Left lung (tissue), 10 donors: ENCODE measurements around the gene CTDNEP1. TPM values are rescaled to one million over a fixed set of nuclear protein-coding genes. Genes with fewer than 3 reads are reported as not detected.

Source experiments
- ATAC-seq: fragments of 200-7000 bp; cut with Tn5 transposase; one replicate; pipeline ENCODE4 v1.9.1; 2020; ENCODE audit warnings: moderate library complexity
- DNase-seq, 4 donors: peaks; one replicate each; pipeline ENCODE4 v3.0.0-alpha.2; 2013 to 2020
- H3K27ac ChIP-seq, 2 donors: fragments of 200-600 bp; sonication (generic) in 1 of 2; one replicate each; pipeline versions ENCODE4 v1.5.0 to v1.8.0; 2020 to 2021
- H3K27me3 ChIP-seq, 2 donors: fragments of 200-600 bp; sonication (generic) in 1 of 2; one replicate each; pipeline versions ENCODE4 v1.5.0 to v1.8.0; 2020 to 2021
- H3K36me3 ChIP-seq, 2 donors: fragments of 200-600 bp; sonication (generic) in 1 of 2; one replicate each; pipeline versions ENCODE4 v1.5.0 to v1.8.0; 2020 to 2021
- H3K4me1 ChIP-seq, 2 donors: fragments of 200-600 bp; one replicate each; pipeline ENCODE4 v1.8.0; 2021
- H3K4me3 ChIP-seq, 2 donors: fragments of 200-600 bp; sonication (generic) in 1 of 2; one replicate each; pipeline versions ENCODE4 v1.5.0 to v1.8.0; 2020 to 2021; ENCODE audit warnings: mild to moderate bottlenecking in 1 of 2
- H3K9me3 ChIP-seq, 2 donors: fragments of 200-600 bp; sonication (generic) in 1 of 2; one replicate each; pipeline versions ENCODE4 v1.5.0 to v1.8.0; 2020 to 2021
- intact Hi-C, 2 donors: fragments of 100-400 bp; cut with DNase I; formaldehyde crosslinking; loops; one replicate each; pipeline versions ENCODE4 v1.11.2 to v1.14.2; 2022
- polyA plus RNA-seq, 6 donors: library from polyadenylated mRNA; unstranded; fragments of 120-200 nt; gene quantifications; one replicate each; pipeline ENCODE4 v1.2.1, GENCODE V29; 2013; ENCODE audit not compliant: insufficient read length in 6 of 6
- total RNA-seq, 2 donors: library from RNA; stranded (reverse); fragmentation: NEBNext Ultra II Directional; extraction: Animal tissue kit (Norgen Biotek cat#: 25700); gene quantifications; one replicate each; pipeline ENCODE4 v1.2.1, GENCODE V29; 2021
- TF ChIP-seq, protein P1 (sequence below), 2 donors: fragments of 200-600 bp; sonication (generic) in 1 of 2; IDR thresholded peaks; one replicate each; pipeline versions ENCODE4 v1.5.0 to v1.8.0; 2021; ENCODE audit warnings: antibody characterized with exemption in 2 of 2
- donor health status: DM: no; HTN: yes; CAD: no.
- donor health status: DM: no; HTN: no; CAD: no.

Gene CTDNEP1
- total and polyA plus RNA-seq, 8 donors = 133 to 171 (median 146) TPM

DNA sequence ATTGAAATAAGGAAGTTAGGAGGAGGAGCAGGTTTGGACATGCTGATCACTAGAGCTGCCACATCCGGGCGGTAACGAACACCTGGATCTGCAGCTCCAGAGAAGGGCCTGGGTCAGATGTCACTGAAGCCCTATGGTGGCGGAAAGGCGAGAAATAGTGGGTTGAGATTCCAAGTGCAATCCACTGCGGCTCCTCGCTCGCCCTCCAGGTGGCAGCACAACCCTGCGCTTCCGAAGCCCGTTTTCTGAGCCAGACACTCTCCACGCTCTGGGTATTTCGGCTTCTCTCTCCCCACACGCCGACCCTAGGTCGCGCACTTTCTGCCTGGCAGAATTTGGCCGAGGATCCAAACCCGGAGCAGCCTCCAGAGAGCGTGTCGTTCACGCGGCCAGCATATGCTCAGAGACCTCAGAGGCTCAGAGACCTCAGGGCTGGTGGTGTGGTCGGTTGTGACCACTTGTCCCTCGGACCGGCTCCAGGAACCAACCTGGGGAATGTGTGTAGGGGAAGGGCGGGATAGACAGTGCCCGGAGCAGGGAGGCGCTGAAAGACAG, 29.1 kb upstream of the CTDNEP1 start:
- no peaks in the 10 kb centered on the region for H3K36me3 ChIP-seq
- ATAC-seq = peak; percentile 93
- H3K27ac ChIP-seq = peak overlapping the region; percentile 62 to 65
- H3K9me3 ChIP-seq = no peaks in the 10 kb centered on the region
- peaks cover 17 to 24% of the 10 kb centered on the region in 2 donors for H3K4me1 ChIP-seq
- peaks cover 0 to 36% of the 10 kb centered on the region in 2 donors for H3K27me3 ChIP-seq
- intact Hi-C loops = no loop called here
- TF ChIP-seq, protein P1, sequence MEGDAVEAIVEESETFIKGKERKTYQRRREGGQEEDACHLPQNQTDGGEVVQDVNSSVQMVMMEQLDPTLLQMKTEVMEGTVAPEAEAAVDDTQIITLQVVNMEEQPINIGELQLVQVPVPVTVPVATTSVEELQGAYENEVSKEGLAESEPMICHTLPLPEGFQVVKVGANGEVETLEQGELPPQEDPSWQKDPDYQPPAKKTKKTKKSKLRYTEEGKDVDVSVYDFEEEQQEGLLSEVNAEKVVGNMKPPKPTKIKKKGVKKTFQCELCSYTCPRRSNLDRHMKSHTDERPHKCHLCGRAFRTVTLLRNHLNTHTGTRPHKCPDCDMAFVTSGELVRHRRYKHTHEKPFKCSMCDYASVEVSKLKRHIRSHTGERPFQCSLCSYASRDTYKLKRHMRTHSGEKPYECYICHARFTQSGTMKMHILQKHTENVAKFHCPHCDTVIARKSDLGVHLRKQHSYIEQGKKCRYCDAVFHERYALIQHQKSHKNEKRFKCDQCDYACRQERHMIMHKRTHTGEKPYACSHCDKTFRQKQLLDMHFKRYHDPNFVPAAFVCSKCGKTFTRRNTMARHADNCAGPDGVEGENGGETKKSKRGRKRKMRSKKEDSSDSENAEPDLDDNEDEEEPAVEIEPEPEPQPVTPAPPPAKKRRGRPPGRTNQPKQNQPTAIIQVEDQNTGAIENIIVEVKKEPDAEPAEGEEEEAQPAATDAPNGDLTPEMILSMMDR (IDR thresholded peaks at IDR 0.05) = peak; percentile 95 to 96
- peak overlapping the region; percentile 31 to 46 for H3K4me3 ChIP-seq
- peak; percentile 82 to 93 (median 86) for DNase-seq

DNA sequence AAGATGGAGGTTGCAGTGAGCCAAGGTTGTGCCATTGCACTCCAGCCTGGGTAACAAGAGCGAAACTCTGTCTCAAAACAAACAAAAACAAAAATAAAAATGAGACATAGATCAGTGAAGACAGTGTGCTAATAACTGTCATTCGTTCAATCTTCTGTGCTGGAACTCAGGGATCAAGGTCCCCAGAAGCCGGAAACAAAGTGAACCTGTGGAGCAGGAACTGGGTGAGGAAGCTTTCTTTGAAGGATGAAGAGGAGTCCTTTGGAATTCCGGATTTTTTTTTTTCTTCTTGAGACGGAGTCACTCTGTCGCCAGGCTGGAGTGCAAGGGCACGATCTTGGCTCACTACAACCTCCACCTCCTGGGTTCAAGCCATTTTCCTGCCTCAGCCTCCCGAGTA, 27.9 kb upstream of the CTDNEP1 start:
- peaks cover 17 to 24% of the 10 kb centered on the region in 2 donors for H3K4me1 ChIP-seq

DNA sequence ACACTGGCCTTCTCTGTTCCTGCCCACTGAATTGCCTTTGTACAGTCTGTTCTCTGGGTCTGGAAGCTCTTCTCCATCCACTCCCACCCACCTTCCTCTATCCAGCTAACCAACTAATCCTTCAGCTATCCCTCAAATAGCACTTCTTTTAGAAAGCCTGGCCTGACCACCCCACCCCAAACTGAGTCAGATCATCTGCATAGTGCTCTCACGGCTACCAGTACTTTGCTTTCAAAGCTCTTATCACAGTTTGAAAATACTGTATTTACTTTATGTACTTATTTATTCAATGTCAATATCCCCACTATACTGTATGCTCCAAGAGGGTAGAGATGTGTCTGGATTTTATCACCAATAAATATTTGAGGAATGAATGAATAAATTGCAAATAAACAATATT, 15.2 kb upstream of the CTDNEP1 start:
- no peak overlapping the region for H3K4me3 ChIP-seq
- H3K4me1 ChIP-seq = peaks cover 3 to 21% of the 10 kb centered on the region in 2 donors
- peaks cover 9 to 43% of the 10 kb centered on the region in 2 donors for H3K27me3 ChIP-seq
- no peaks in the 10 kb centered on the region for H3K36me3 ChIP-seq
- intact Hi-C loops = no loop called here
- no peak overlapping the region for H3K27ac ChIP-seq
- TF ChIP-seq, protein P1 (IDR thresholded peaks at IDR 0.05) = no peak
- no peaks in the 10 kb centered on the region for H3K9me3 ChIP-seq
- DNase-seq (no peak), ATAC-seq (no peak)

More for the DNA sequence above, 27.9 kb upstream of the CTDNEP1 start:
- ATAC-seq = no peak
- TF ChIP-seq, protein P1 (IDR thresholded peaks at IDR 0.05) = no peak
- intact Hi-C loops = no loop called here
- no peak overlapping the region for H3K27ac ChIP-seq
- H3K4me3 ChIP-seq = no peak overlapping the region
- H3K9me3 ChIP-seq = no peaks in the 10 kb centered on the region
- H3K36me3 ChIP-seq = no peaks in the 10 kb centered on the region
- no peak for DNase-seq
- H3K27me3 ChIP-seq = peaks cover 0 to 36% of the 10 kb centered on the region in 2 donors

DNA sequence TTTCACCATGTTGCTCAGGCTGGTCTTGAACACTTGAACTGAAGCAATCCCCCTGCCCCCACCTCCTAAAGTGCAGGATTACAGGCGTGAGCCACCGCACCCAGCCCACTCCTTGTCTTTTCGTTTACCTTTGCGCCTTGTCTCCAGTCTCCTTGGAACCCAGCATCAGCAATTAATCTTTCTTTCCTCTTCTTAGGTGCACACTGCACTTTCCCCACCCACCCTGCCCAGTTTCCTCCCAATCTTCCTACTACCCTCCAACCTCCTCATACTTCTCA, 12.2 kb upstream of the CTDNEP1 start:
- peak overlapping the region; percentile 46 to 88 for H3K27ac ChIP-seq
- DNase-seq (no peak), ATAC-seq (no peak)
- intact Hi-C loops = no loop called here
- peak overlapping the region in 1 of 2 donors; percentile 59 for H3K4me3 ChIP-seq
- peaks cover 0 to 18% of the 10 kb centered on the region in 2 donors for H3K36me3 ChIP-seq
- peaks cover 3 to 43% of the 10 kb centered on the region in 2 donors for H3K4me1 ChIP-seq
- no peaks in the 10 kb centered on the region for H3K9me3 ChIP-seq
- TF ChIP-seq, protein P1 (IDR thresholded peaks at IDR 0.05) = no peak
- H3K27me3 ChIP-seq = peaks cover 10 to 58% of the 10 kb centered on the region in 2 donors

DNA sequence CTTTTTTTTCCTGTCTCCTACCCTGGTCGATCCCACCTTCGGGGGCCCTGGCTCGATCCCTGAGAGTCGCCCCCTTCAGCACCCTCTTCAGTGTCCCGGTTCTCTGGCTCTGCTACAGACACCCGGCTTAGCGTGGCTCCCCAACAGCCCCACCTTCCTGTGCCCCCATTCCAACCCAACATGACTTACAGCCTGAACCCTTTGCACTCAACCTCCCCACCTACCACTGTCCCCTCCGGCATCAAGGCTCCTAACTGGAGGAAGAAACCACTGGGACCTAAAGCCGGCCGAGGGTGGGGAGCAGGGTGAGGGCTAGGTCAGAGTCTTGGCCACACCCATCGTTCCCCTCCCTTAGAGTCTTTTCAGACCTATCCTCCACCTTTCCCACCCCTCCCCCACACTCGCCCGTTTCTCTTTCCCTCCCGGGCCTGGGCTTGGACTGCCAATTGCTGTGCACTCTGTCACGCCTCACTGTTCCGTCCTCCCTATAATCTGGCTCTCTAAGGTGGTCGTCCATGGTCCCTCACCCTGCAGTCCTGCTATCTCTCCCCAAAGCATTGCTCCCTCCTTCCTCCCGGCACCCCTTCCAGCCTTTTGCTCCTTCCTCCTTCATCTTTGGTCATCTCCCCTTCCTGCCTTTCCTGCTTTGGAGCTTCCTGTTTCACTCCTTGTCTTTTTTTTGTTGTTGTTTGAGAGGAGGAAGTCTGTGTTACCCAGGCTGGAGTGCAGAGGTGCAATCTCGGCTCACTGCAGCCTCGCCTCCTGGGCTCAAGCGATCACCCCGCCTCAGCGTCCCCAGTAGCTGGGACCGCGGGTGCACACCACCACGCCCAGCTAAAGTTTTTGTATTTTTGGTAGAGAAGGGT, 11.6 kb upstream of the CTDNEP1 start:
- Histone ChIP-seq H3K27ac (peak overlapping the region; percentile 46 to 88), H3K36me3 (peaks cover 0 to 23% of the 10 kb centered on the region in 2 donors), H3K9me3 (no peaks in the 10 kb centered on the region), H3K4me3 (peak overlapping the region; percentile 56 to 59), H3K4me1 (peaks cover 3 to 46% of the 10 kb centered on the region in 2 donors), H3K27me3 (peaks cover 10 to 58% of the 10 kb centered on the region in 2 donors)
- ATAC-seq (peak; percentile 72), DNase-seq (peak in 2 of 4 donors; percentile 60 to 81)
- intact Hi-C loops = no loop called here
- TF ChIP-seq, protein P1 (IDR thresholded peaks at IDR 0.05) = no peak
